Esophagus squamous epithelium (tissue), 4 donors: ENCODE measurements around the gene CTRL.

Source experiments
- CTCF ChIP-seq, 6 experiments: fragments of 450-650 bp in 4 of 6; fragments of 200-600 bp in 2 of 6; sonication (generic) in 2 of 6; IDR thresholded peaks; one replicate each; pipeline ENCODE4 v1.5.1; 2016 to 2019; ENCODE audit warnings: antibody characterized with exemption in 6 of 6, mild to moderate bottlenecking in 4 of 6, moderate library complexity in 4 of 6
- POLR2A ChIP-seq, 4 donors: fragments of 450-650 bp; IDR thresholded peaks; one replicate each; pipeline ENCODE4 v1.6.1; 2017; ENCODE audit warnings: antibody characterized with exemption in 4 of 4, mild to moderate bottlenecking in 4 of 4, moderate library complexity in 3 of 4

- TF ChIP-seq CTCF (IDR thresholded peaks at IDR 0.05) (peak in 1 of 6 experiments; percentile 10), POLR2A (IDR thresholded peaks at IDR 0.05) (no peak)
Measured at GRCh38 chr16:67919622-67920221, 11.9 kb downstream of the CTRL start.
